ENCODE measurements around the gene PAWR. TPM values are rescaled to one million over a fixed set of nuclear protein-coding genes. Genes with fewer than 3 reads are reported as not detected.

The PAWR gene
- total and polyA plus RNA-seq, 4 donors, result 16.4 to 25.9 (median 21.1) TPM

- H3K4me3 ChIP-seq (ENCODE audit: low read depth, low read length), result no peak overlapping the region
- H3K36me3 ChIP-seq (ENCODE audit: control insufficient read depth, insufficient read depth, low read length), result no peaks in the 10 kb centered on the region
- H3K9me3 ChIP-seq (ENCODE audit: control insufficient read depth, insufficient read depth, low read length), result no peaks in the 10 kb centered on the region
- 86% methylated on average over 1 of the region's 3 CpGs for WGBS (ENCODE audit: insufficient coverage)
- H3K27ac ChIP-seq (ENCODE audit: low read depth, low read length), result no peak overlapping the region
- DNase-seq (ENCODE audit: low read depth in 4 of 6, low spot score in 6 of 6), result no peak
- no peaks in the 10 kb centered on the region for H3K4me1 ChIP-seq (ENCODE audit: control insufficient read depth, insufficient read depth, low read length)
- H3K27me3 ChIP-seq (ENCODE audit: control insufficient read depth, insufficient read depth, low read length), result no peaks in the 10 kb centered on the region
These were observed 15.9 kb upstream of the PAWR start for GRCh38 chr12:79706676-79707075.

GRCh38 chr12:79706156-79706555 lies 15.4 kb upstream of the PAWR start:
- Histone ChIP-seq H3K27me3 (ENCODE audit: control insufficient read depth, insufficient read depth, low read length) (no peaks in the 10 kb centered on the region), H3K9me3 (ENCODE audit: control insufficient read depth, insufficient read depth, low read length) (no peaks in the 10 kb centered on the region), H3K4me1 (ENCODE audit: control insufficient read depth, insufficient read depth, low read length) (no peaks in the 10 kb centered on the region)

GRCh38 chr12:79698966-79699365 lies 8.2 kb upstream of the PAWR start:
- WGBS (ENCODE audit: insufficient coverage), result 83% methylated on average over 2 of the region's 3 CpGs
- Histone ChIP-seq H3K4me1 (ENCODE audit: control insufficient read depth, insufficient read depth, low read length) (no peaks in the 10 kb centered on the region), H3K36me3 (ENCODE audit: control insufficient read depth, insufficient read depth, low read length) (no peaks in the 10 kb centered on the region), H3K27ac (ENCODE audit: low read depth, low read length) (no peak overlapping the region), H3K4me3 (ENCODE audit: low read depth, low read length) (no peak overlapping the region), H3K27me3 (ENCODE audit: control insufficient read depth, insufficient read depth, low read length) (no peaks in the 10 kb centered on the region), H3K9me3 (ENCODE audit: control insufficient read depth, insufficient read depth, low read length) (no peaks in the 10 kb centered on the region)
- DNase-seq (ENCODE audit: low read depth in 4 of 6, low spot score in 6 of 6), result no peak

More at GRCh38 chr12:79706156-79706555, 15.4 kb upstream of the PAWR start:
- Histone ChIP-seq H3K27ac (ENCODE audit: low read depth, low read length) (no peak overlapping the region), H3K36me3 (ENCODE audit: control insufficient read depth, insufficient read depth, low read length) (no peaks in the 10 kb centered on the region), H3K4me3 (ENCODE audit: low read depth, low read length) (no peak overlapping the region)
- no peak for DNase-seq (ENCODE audit: low read depth in 4 of 6, low spot score in 6 of 6)

DNA sequence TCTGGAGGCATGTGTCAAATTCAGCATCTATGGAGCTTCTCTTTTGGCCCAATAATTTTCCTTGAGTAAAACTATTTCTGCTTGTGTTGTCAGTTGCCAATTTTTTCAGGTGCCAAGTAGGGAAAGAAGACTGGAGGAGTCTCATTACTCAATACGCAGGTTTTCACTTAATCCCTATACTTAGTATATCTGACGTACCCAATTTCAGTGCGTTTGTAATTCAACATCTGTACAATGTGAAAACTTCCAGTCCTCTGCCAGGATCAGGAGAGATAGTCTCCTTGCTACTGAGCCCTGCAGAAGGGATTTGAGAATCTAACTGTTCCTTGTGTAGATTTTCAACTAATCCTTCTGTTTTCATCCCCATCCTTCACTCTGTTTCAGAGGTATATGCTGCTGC lies 5.7 kb upstream of the PAWR start:
- WGBS (ENCODE audit: insufficient coverage), result no CpG with 5 or more reads among the region's 3 CpGs
- Histone ChIP-seq H3K27me3 (ENCODE audit: control insufficient read depth, insufficient read depth, low read length) (peaks cover 12% of the 10 kb centered on the region), H3K4me3 (ENCODE audit: low read depth, low read length) (no peak overlapping the region), H3K4me1 (ENCODE audit: control insufficient read depth, insufficient read depth, low read length) (no peaks in the 10 kb centered on the region), H3K27ac (ENCODE audit: low read depth, low read length) (no peak overlapping the region), H3K9me3 (ENCODE audit: control insufficient read depth, insufficient read depth, low read length) (no peaks in the 10 kb centered on the region), H3K36me3 (ENCODE audit: control insufficient read depth, insufficient read depth, low read length) (no peaks in the 10 kb centered on the region)
- no peak for DNase-seq (ENCODE audit: low read depth in 4 of 6, low spot score in 6 of 6)

DNA sequence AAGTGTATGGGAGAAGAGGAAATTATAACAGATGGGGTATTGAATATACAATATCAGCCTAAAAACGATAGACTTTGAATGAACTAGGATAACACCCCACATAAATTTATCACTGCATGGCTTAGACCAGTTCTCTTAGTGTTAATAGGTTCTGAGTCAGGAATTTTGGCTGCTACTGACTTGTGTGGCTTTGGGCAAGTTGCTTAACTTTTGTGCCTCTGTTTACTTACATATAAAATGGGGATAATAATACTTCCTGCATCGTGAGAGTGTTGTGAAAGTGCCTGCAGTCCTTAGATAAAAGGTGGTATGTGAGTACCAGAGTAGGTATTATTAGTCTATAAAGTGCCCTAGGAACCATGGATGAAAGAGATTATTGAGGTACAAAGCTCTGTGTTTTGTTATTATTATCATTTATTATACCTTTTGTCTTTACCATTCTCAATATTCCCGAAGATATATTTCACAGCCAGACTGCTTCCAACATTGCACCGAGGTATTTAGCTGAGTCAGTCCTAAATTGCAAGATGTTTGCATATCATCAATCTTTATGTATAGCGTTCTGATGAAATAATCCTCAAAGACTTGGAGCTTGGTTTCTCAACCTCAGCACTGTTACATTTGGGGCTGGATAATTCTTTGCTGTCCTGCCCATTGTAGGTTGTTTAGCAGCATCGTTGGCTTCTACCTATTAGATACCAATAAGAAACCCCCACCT lies 2.3 kb upstream of the PAWR start:
- Histone ChIP-seq H3K36me3 (ENCODE audit: control insufficient read depth, insufficient read depth, low read length) (no peaks in the 10 kb centered on the region), H3K27ac (ENCODE audit: low read depth, low read length) (no peak overlapping the region), H3K27me3 (ENCODE audit: control insufficient read depth, insufficient read depth, low read length) (peaks cover 21% of the 10 kb centered on the region), H3K9me3 (ENCODE audit: control insufficient read depth, insufficient read depth, low read length) (no peaks in the 10 kb centered on the region), H3K4me1 (ENCODE audit: control insufficient read depth, insufficient read depth, low read length) (peaks cover 3% of the 10 kb centered on the region), H3K4me3 (ENCODE audit: low read depth, low read length) (no peak overlapping the region)
- no peak for DNase-seq (ENCODE audit: low read depth in 4 of 6, low spot score in 6 of 6)
- WGBS (ENCODE audit: insufficient coverage), result no CpG with 5 or more reads among the region's 6 CpGs

DNA sequence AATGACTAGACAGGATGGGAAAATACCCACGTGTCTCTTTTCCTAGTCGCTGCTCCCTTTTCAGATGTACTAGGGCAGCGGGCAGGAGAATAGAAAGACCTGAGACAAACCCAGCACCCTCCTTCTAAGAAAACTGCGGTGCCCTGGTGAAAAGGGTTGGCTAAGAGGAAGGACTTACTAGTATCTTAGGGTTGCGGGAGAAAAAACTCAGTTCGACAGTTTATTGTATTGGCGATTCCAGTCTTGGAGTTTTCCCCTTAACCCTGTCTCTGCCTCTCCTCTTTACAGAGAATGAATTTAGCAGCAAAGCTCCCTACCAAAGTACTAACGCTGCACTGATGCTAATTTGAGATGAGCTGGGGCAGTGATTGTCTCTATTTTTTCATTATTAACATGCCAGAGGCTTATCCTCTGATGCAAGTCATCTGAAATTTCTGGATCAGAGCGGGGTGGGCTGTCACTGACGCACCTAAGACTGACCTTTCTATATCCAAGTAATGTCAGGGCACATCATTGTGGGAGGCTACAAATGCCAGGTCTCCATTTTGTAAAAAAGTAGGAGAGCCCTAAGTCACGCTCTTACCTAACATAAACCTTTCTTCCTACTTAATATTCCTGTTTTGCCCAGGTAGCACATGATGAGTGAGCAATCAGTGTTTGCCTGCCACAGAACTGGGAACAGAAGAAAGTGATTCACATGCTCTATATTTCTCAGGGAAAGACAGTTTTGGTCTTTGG lies 916 bp upstream of the PAWR start:
- DNase-seq (ENCODE audit: low read depth in 4 of 6, low spot score in 6 of 6), result no peak
- peaks cover 21% of the 10 kb centered on the region for H3K27me3 ChIP-seq (ENCODE audit: control insufficient read depth, insufficient read depth, low read length)
- peak overlapping the region; percentile 58 for H3K27ac ChIP-seq (ENCODE audit: low read depth, low read length)
- WGBS (ENCODE audit: insufficient coverage), result 50% methylated on average over 1 of the region's 11 CpGs
- H3K9me3 ChIP-seq (ENCODE audit: control insufficient read depth, insufficient read depth, low read length), result no peaks in the 10 kb centered on the region
- no peaks in the 10 kb centered on the region for H3K36me3 ChIP-seq (ENCODE audit: control insufficient read depth, insufficient read depth, low read length)
- H3K4me1 ChIP-seq (ENCODE audit: control insufficient read depth, insufficient read depth, low read length), result peaks cover 3% of the 10 kb centered on the region
- H3K4me3 ChIP-seq (ENCODE audit: low read depth, low read length), result peak overlapping the region; percentile 49

DNA sequence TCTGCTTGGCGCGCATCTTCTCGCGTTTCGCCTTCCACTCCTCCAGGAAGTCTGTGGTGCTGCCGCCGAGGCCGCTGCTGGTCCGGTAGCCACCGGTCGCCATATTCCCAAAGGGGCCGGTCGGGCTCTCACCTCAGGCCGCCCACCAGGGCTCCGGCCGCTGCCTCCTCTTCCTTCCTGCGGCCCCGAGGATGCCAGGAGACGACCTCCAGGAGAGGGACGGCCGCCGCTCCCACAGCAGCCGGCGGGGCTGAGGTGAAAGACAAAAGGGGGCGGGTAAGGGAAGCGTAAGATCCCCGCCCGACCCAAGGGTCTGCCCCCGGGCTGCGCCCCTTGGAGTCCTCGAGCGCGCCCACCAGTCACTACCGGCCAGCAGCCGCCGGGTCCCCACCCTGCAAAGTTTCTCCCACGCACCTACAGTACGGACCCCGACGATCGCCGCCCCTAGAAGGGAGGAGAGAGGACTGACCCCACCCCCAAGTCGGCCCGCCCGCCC lies 574 bp downstream of the PAWR start:
- H3K4me1 ChIP-seq (ENCODE audit: control insufficient read depth, insufficient read depth, low read length), result peaks cover 3% of the 10 kb centered on the region
- H3K4me3 ChIP-seq (ENCODE audit: low read depth, low read length), result peak overlapping the region; percentile 95
- peak overlapping the region; percentile 86 for H3K27ac ChIP-seq (ENCODE audit: low read depth, low read length)
- H3K27me3 ChIP-seq (ENCODE audit: control insufficient read depth, insufficient read depth, low read length), result peaks cover 21% of the 10 kb centered on the region
- DNase-seq (ENCODE audit: low read depth in 4 of 6, low spot score in 6 of 6), result no peak
- 0% methylated on average over 40 of the region's 45 CpGs for WGBS (ENCODE audit: insufficient coverage)
- H3K36me3 ChIP-seq (ENCODE audit: control insufficient read depth, insufficient read depth, low read length), result no peaks in the 10 kb centered on the region
- no peaks in the 10 kb centered on the region for H3K9me3 ChIP-seq (ENCODE audit: control insufficient read depth, insufficient read depth, low read length)

- DNase-seq (ENCODE audit: low read depth in 4 of 6, low spot score in 6 of 6), result peak in 2 of 6 donors; percentile 45 to 47
- H3K9me3 ChIP-seq (ENCODE audit: control insufficient read depth, insufficient read depth, low read length), result no peaks in the 10 kb centered on the region
- H3K27ac ChIP-seq (ENCODE audit: low read depth, low read length), result peak overlapping the region; percentile 86
- H3K27me3 ChIP-seq (ENCODE audit: control insufficient read depth, insufficient read depth, low read length), result peaks cover 21% of the 10 kb centered on the region
- H3K36me3 ChIP-seq (ENCODE audit: control insufficient read depth, insufficient read depth, low read length), result no peaks in the 10 kb centered on the region
- H3K4me3 ChIP-seq (ENCODE audit: low read depth, low read length), result peak overlapping the region; percentile 95
- H3K4me1 ChIP-seq (ENCODE audit: control insufficient read depth, insufficient read depth, low read length), result peaks cover 3% of the 10 kb centered on the region
- under 1% methylated on average over 66 of the region's 66 CpGs for WGBS (ENCODE audit: insufficient coverage)
These were observed 1.2 kb downstream of the PAWR start for GRCh38 chr12:79689477-79690141.

- peak overlapping the region; percentile 52 for H3K4me3 ChIP-seq (ENCODE audit: low read depth, low read length)
- H3K36me3 ChIP-seq (ENCODE audit: control insufficient read depth, insufficient read depth, low read length), result no peaks in the 10 kb centered on the region
- no peaks in the 10 kb centered on the region for H3K9me3 ChIP-seq (ENCODE audit: control insufficient read depth, insufficient read depth, low read length)
- peaks cover 3% of the 10 kb centered on the region for H3K4me1 ChIP-seq (ENCODE audit: control insufficient read depth, insufficient read depth, low read length)
- DNase-seq (ENCODE audit: low read depth in 4 of 6, low spot score in 6 of 6), result peak in 1 of 6 donors; percentile 2
- peak overlapping the region; percentile 47 for H3K27ac ChIP-seq (ENCODE audit: low read depth, low read length)
- WGBS (ENCODE audit: insufficient coverage), result 0% methylated on average over 2 of the region's 6 CpGs
- H3K27me3 ChIP-seq (ENCODE audit: control insufficient read depth, insufficient read depth, low read length), result peaks cover 21% of the 10 kb centered on the region
These were observed 1.7 kb downstream of the PAWR start for GRCh38 chr12:79689061-79689476.

Data from spinal cord (tissue), 10 donors.